Measurements from ENCODE around the gene DDX51. TPM values are rescaled to one million over a fixed set of nuclear protein-coding genes. Genes with fewer than 3 reads are reported as not detected.
"Not testable (repeated sequence)": the region's sequence is repeated elsewhere in the genome, so short reads cannot be mapped to it uniquely, and the experiment has no call there.

The DDX51 gene
- total RNA-seq, 2 experiments from 2014 or later = 19.2 to 31.4 TPM

- Mint-ChIP-seq H3K9me3 (ENCODE audit: low read depth) (no peaks in the 10 kb centered on the region), H3K4me1 (peaks cover 7% of the 10 kb centered on the region), H3K27ac (no peak overlapping the region), H3K27me3 (no peaks in the 10 kb centered on the region), H3K36me3 (ENCODE audit: low read depth) (peaks cover 9% of the 10 kb centered on the region), H3K4me3 (no peak overlapping the region)
- intact Hi-C loops (cut with DNase I, micrococcal nuclease) = loop anchor here (5.0 kb wide), 2 partner anchors 177 to 262 kb away; partner anchors contain the start of gene GALNT9 (in 1 of the 2)
- CTCF ChIA-PET = no interaction called here
- no peak for ATAC-seq
- POLR2A ChIA-PET = no interaction called here
- DNase-seq = peak; percentile 3
Observed at GRCh38 chr12:132150780-132151144, 6.6 kb upstream of the DDX51 start.

- H3K4me1 Mint-ChIP-seq = peaks cover 18% of the 10 kb centered on the region
- ATAC-seq; CTCF ChIA-PET; H3K27ac Mint-ChIP-seq; H3K27me3 Mint-ChIP-seq; POLR2A ChIA-PET; H3K4me3 Mint-ChIP-seq; DNase-seq; H3K9me3 Mint-ChIP-seq (ENCODE audit: low read depth): not testable (repeated sequence)
- H3K36me3 Mint-ChIP-seq (ENCODE audit: low read depth) = peaks cover 13% of the 10 kb centered on the region
- intact Hi-C loops (cut with DNase I, micrococcal nuclease) = loop anchor here in 1 of 2 experiments (10.0 kb wide), 1 partner anchor 565 kb away; the partner anchor contains the start of gene PGAM5
Observed at GRCh38 chr12:132149526-132149925, 5.4 kb upstream of the DDX51 start.

- Mint-ChIP-seq H3K4me3 (no peak overlapping the region), H3K27me3 (no peaks in the 10 kb centered on the region), H3K27ac (no peak overlapping the region), H3K36me3 (ENCODE audit: low read depth) (peaks cover 16% of the 10 kb centered on the region), H3K4me1 (peaks cover 20% of the 10 kb centered on the region), H3K9me3 (ENCODE audit: low read depth) (no peaks in the 10 kb centered on the region)
- ChIA-PET CTCF (no interaction called here), POLR2A (no interaction called here)
- ATAC-seq = no peak
- DNase-seq = no peak
- intact Hi-C loops (cut with DNase I, micrococcal nuclease) = loop anchor here in 1 of 2 experiments (10.0 kb wide), 1 partner anchor 566 kb away; the partner anchor contains the start of gene PGAM5
Observed at GRCh38 chr12:132148368-132149045, 4.4 kb upstream of the DDX51 start.

GRCh38 chr12:132147423-132148367, 3.6 kb upstream of the DDX51 start:
- ATAC-seq = no peak
- no peak overlapping the region for H3K27ac Mint-ChIP-seq
- CTCF ChIA-PET = no interaction called here
- H3K27me3 Mint-ChIP-seq = no peaks in the 10 kb centered on the region
- POLR2A ChIA-PET = no interaction called here
- peaks cover 19% of the 10 kb centered on the region for H3K36me3 Mint-ChIP-seq (ENCODE audit: low read depth)
- no peaks in the 10 kb centered on the region for H3K9me3 Mint-ChIP-seq (ENCODE audit: low read depth)
- H3K4me3 Mint-ChIP-seq = no peak overlapping the region
- peaks cover 26% of the 10 kb centered on the region for H3K4me1 Mint-ChIP-seq
- intact Hi-C loops (cut with DNase I, micrococcal nuclease) = loop anchor here in 1 of 2 experiments (10.0 kb wide), 1 partner anchor 567 kb away; the partner anchor contains the start of gene PGAM5
- no peak for DNase-seq

GRCh38 chr12:132146772-132147422, 2.8 kb upstream of the DDX51 start:
- Mint-ChIP-seq H3K27me3 (no peaks in the 10 kb centered on the region), H3K36me3 (ENCODE audit: low read depth) (peaks cover 23% of the 10 kb centered on the region), H3K27ac (no peak overlapping the region), H3K4me3 (no peak overlapping the region), H3K4me1 (peaks cover 32% of the 10 kb centered on the region), H3K9me3 (ENCODE audit: low read depth) (no peaks in the 10 kb centered on the region)
- CTCF ChIA-PET = no interaction called here
- intact Hi-C loops (cut with DNase I, micrococcal nuclease) = loop anchor here in 1 of 2 experiments (10.0 kb wide), 1 partner anchor 568 kb away; the partner anchor contains the start of gene PGAM5
- POLR2A ChIA-PET = no interaction called here
- ATAC-seq (no peak), DNase-seq (no peak)

- peaks cover 32% of the 10 kb centered on the region for H3K4me1 Mint-ChIP-seq
- peaks cover 26% of the 10 kb centered on the region for H3K36me3 Mint-ChIP-seq (ENCODE audit: low read depth)
- H3K9me3 Mint-ChIP-seq (ENCODE audit: low read depth) = no peaks in the 10 kb centered on the region
- ChIA-PET CTCF (no interaction called here), POLR2A (interaction anchor here (0.6 kb wide), 1 partner anchor 732 kb away, joined by 5 read pairs; no protein-coding TSS in a partner anchor)
- ATAC-seq (no peak), DNase-seq (no peak)
- no peaks in the 10 kb centered on the region for H3K27me3 Mint-ChIP-seq
- intact Hi-C loops (cut with DNase I, micrococcal nuclease) = loop anchor here in 1 of 2 experiments (10.0 kb wide), 1 partner anchor 569 kb away; the partner anchor contains the start of gene PGAM5
- H3K27ac Mint-ChIP-seq = no peak overlapping the region
- H3K4me3 Mint-ChIP-seq = peak overlapping the region; percentile 81
Observed at GRCh38 chr12:132146098-132146497, 2.0 kb upstream of the DDX51 start.

GRCh38 chr12:132145334-132145733, 1.2 kb upstream of the DDX51 start:
- ATAC-seq (no peak), DNase-seq (no peak)
- no peaks in the 10 kb centered on the region for H3K9me3 Mint-ChIP-seq (ENCODE audit: low read depth)
- CTCF ChIA-PET = interaction anchor here (1.2 kb wide), 1 partner anchor 43 kb away, joined by 4 read pairs; no protein-coding TSS in a partner anchor
- peak overlapping the region; percentile 81 for H3K4me3 Mint-ChIP-seq
- no peaks in the 10 kb centered on the region for H3K27me3 Mint-ChIP-seq
- peaks cover 32% of the 10 kb centered on the region for H3K4me1 Mint-ChIP-seq
- POLR2A ChIA-PET = no interaction called here
- intact Hi-C loops (cut with DNase I, micrococcal nuclease) = loop anchor here in 1 of 2 experiments (2.0 to 10.0 kb wide), 2 partner anchors 415 to 569 kb away; partner anchors contain the start of gene PGAM5
- peak overlapping the region; percentile 85 for H3K27ac Mint-ChIP-seq
- H3K36me3 Mint-ChIP-seq (ENCODE audit: low read depth) = peaks cover 28% of the 10 kb centered on the region

- no peak for DNase-seq
- Mint-ChIP-seq H3K4me1 (peaks cover 32% of the 10 kb centered on the region), H3K4me3 (peak overlapping the region; percentile 81), H3K27ac (peak overlapping the region; percentile 85), H3K9me3 (ENCODE audit: low read depth) (no peaks in the 10 kb centered on the region), H3K27me3 (no peaks in the 10 kb centered on the region), H3K36me3 (ENCODE audit: low read depth) (peaks cover 29% of the 10 kb centered on the region)
- ChIA-PET POLR2A (no interaction called here), CTCF (interaction anchor here (1.2 kb wide), 1 partner anchor 44 kb away, joined by 4 read pairs; no protein-coding TSS in a partner anchor)
- intact Hi-C loops (cut with DNase I, micrococcal nuclease) = loop anchor here in 1 of 2 experiments (1.0 to 10.0 kb wide), 11 partner anchors 45 to 1272 kb away; partner anchors contain the start of genes FBRSL1, PGAM5, PUS1 and RAN
- peak; percentile 4 for ATAC-seq
Observed at GRCh38 chr12:132144810-132145168, 670 bp upstream of the DDX51 start.

- intact Hi-C loops (cut with DNase I, micrococcal nuclease) = loop anchor here in 1 of 2 experiments (1.0 to 10.0 kb wide), 11 partner anchors 46 to 1271 kb away; partner anchors contain the start of genes FBRSL1, PGAM5, PUS1 and RAN
- ATAC-seq (peak; percentile 49), DNase-seq (peak; percentile 57)
- H3K4me1 Mint-ChIP-seq = peaks cover 32% of the 10 kb centered on the region
- H3K9me3 Mint-ChIP-seq (ENCODE audit: low read depth) = no peaks in the 10 kb centered on the region
- peak overlapping the region; percentile 86 for H3K27ac Mint-ChIP-seq
- peak overlapping the region; percentile 88 for H3K4me3 Mint-ChIP-seq
- H3K36me3 Mint-ChIP-seq (ENCODE audit: low read depth) = peaks cover 35% of the 10 kb centered on the region
- ChIA-PET CTCF (no interaction called here), POLR2A (no interaction called here)
- no peaks in the 10 kb centered on the region for H3K27me3 Mint-ChIP-seq
Observed at GRCh38 chr12:132143336-132144071, 615 bp downstream of the DDX51 start.

GRCh38 chr12:132142679-132143335, 1.3 kb downstream of the DDX51 start:
- H3K27me3 Mint-ChIP-seq = no peaks in the 10 kb centered on the region
- H3K4me1 Mint-ChIP-seq = peaks cover 32% of the 10 kb centered on the region
- intact Hi-C loops (cut with DNase I, micrococcal nuclease) = loop anchor here in 1 of 2 experiments (5.0 to 10.0 kb wide), 3 partner anchors 349 to 1271 kb away; partner anchors contain the start of genes FBRSL1, PGAM5 and RAN
- H3K4me3 Mint-ChIP-seq = peak overlapping the region; percentile 88
- no peak for ATAC-seq
- H3K36me3 Mint-ChIP-seq (ENCODE audit: low read depth) = peaks cover 36% of the 10 kb centered on the region
- POLR2A ChIA-PET = no interaction called here
- CTCF ChIA-PET = no interaction called here
- DNase-seq = no peak
- peak overlapping the region; percentile 86 for H3K27ac Mint-ChIP-seq
- no peaks in the 10 kb centered on the region for H3K9me3 Mint-ChIP-seq (ENCODE audit: low read depth)

Measured in activated CD4-positive, alpha-beta T cell treated with anti-CD3 and anti-CD28 coated beads for 36 hours (primary cell).